Activated naive CD8-positive, alpha-beta T cell treated with anti-CD3 and anti-CD28 coated beads, Interleukin-2, amount 50 U/mL, for 24 hours (primary cell): ENCODE measurements around the gene NFATC2.
A peak's percentile ranks its signal among the peaks of the same experiment; 100 is the strongest.

Source experiments
- ATAC-seq: fragments of 150-1000 bp; cut with Tn5 transposase; one replicate; pipeline ENCODE4 v1.10.0; 2021
- DNase-seq: peaks from one replicate; pipeline ENCODE4 v3.0.0; 2021
- H3K27ac Mint-ChIP-seq: one replicate; pipeline ENCODE4 v1.8.0; 2021; ENCODE audit warnings: mild to moderate bottlenecking, mixed read lengths
- H3K27me3 Mint-ChIP-seq: one replicate; pipeline ENCODE4 v1.8.0; 2021; ENCODE audit warnings: mixed read lengths
- H3K36me3 Mint-ChIP-seq: one replicate; pipeline ENCODE4 v1.8.0; 2021; ENCODE audit warnings: low read depth, mixed read lengths
- H3K4me1 Mint-ChIP-seq: one replicate; pipeline ENCODE4 v1.8.0; 2021; ENCODE audit warnings: mixed read lengths
- H3K4me3 Mint-ChIP-seq: one replicate; pipeline ENCODE4 v1.8.0; 2021; ENCODE audit warnings: mild to moderate bottlenecking, moderate library complexity, mixed read lengths
- H3K9me3 Mint-ChIP-seq: one replicate; pipeline ENCODE4 v1.8.0; 2021; ENCODE audit warnings: mixed read lengths

The NFATC2 gene

DNA sequence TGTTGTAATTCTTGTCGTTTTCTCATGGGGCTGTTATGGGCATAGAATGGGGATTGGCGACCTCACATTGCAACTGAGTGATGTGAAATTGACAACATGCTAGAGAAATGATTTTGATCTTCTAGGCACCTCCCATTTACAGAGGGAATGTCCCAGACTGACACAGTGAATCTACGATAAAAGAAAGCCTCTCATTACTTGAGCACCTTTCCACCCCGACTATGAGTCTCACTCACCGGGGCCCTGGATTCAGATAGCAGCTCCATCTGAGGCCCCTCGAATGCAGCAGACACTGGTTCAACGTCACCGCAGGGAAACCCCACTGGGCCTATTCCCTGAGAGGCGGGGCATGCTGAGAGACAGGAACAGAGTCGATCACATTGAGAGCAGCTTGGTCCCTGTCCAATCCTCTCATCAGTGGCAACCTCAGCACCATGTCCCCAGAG, 49.1 kb downstream of the NFATC2 start:
- ATAC-seq (peak; percentile 41), DNase-seq (peak; percentile 41)
- peak overlapping the region; percentile 96 for H3K27ac Mint-ChIP-seq
- H3K4me3 Mint-ChIP-seq: peak overlapping the region; percentile 25
- no peaks in the 10 kb centered on the region for H3K27me3 Mint-ChIP-seq
- peaks cover 95% of the 10 kb centered on the region for H3K4me1 Mint-ChIP-seq
- H3K36me3 Mint-ChIP-seq: peaks cover 57% of the 10 kb centered on the region
- no peaks in the 10 kb centered on the region for H3K9me3 Mint-ChIP-seq

DNA sequence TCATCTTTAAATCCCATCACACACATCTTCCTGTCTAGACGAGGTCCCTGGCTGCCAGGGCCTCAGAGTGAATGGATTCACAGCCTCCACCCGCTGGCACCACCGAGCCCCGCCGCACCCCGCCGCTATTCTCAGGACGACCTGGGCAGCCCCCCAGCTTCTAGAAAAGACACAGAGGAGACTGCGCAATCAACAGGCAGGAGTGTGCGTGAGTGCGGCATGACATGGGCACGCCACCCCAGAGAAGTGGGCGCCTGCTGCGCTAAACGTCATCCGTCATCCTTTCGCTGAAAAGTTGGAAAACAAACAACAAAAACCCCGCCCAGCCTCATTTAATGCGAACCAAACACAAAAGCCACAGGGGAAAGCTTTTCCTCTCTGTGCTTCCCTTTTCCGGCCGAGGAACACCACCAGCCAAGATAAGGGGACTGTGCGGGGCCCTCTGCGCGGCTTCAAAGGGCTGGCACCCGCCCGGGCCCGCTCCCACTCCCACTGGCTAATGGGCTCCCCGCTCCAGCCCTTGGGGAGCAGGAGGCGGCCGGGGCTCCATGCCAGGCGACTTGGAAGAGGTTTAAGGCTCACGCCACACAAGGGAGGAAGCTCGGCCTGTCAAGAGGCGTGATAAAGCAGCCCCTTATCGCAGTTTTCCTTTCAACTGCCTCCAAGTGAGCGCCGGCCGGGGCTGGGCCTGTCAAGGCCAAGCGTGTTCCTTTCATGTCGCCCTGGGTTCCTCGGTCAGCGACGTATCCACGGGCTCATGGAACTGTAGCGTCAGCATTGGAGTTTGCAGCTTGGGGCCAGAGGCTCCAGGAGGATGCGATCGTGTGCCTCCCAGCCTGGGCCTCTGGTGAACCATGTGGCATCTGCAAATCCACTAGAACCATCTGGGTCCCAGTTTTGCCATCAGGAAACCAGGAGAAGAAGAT, 50.1 kb downstream of the NFATC2 start:
- Mint-ChIP-seq H3K4me3 (no peak overlapping the region), H3K4me1 (peaks cover 95% of the 10 kb centered on the region), H3K27ac (peak overlapping the region; percentile 59), H3K9me3 (no peaks in the 10 kb centered on the region), H3K36me3 (peaks cover 60% of the 10 kb centered on the region), H3K27me3 (no peaks in the 10 kb centered on the region)
- ATAC-seq: no peak
- DNase-seq: no peak

DNA sequence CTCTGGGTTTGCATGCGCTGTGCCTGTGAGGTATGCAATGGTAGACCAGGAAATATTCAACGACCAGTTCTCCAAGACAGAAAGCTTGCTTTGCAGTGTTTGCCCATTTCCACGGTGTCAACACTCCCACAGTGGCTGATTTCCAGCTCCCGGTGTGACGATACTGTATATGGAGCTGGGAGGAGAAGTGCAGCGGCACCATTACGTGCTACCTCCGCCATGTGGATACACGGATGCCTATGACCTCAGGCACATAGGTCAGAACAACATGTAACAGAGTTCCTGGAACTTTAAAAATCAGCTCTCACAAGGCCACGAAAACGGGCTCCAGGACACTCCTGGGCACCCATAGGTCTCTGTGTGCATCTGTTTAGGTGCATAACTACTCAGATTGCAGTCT, 51.1 kb downstream of the NFATC2 start:
- Mint-ChIP-seq H3K9me3 (no peaks in the 10 kb centered on the region), H3K36me3 (peaks cover 60% of the 10 kb centered on the region), H3K4me3 (no peak overlapping the region), H3K27me3 (no peaks in the 10 kb centered on the region), H3K4me1 (peaks cover 93% of the 10 kb centered on the region), H3K27ac (peak overlapping the region; percentile 59)
- ATAC-seq (no peak), DNase-seq (no peak)

DNA sequence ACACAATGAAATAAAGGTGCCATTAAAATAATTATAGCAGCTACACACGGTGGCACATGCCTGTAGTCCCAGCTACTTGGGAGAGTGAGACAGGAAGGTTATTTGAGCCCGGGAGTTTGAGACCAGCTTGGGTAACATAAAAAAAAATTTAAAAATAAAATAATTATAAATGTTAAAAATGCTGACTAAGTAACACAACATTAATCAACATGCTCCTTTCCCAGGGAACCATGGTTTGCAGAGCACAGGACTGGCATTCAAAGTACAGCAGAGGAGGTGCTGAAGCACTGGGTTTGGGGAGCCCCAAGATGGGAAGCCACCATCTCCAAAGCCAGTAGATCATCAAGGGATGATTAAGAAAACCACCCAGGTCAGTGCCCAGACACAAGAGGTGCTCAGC, 51.9 kb downstream of the NFATC2 start:
- Mint-ChIP-seq H3K4me3 (no peak overlapping the region), H3K27ac (no peak overlapping the region), H3K36me3 (peaks cover 61% of the 10 kb centered on the region), H3K27me3 (no peaks in the 10 kb centered on the region), H3K4me1 (peaks cover 89% of the 10 kb centered on the region), H3K9me3 (no peaks in the 10 kb centered on the region)
- DNase-seq (no peak), ATAC-seq (no peak)

DNA sequence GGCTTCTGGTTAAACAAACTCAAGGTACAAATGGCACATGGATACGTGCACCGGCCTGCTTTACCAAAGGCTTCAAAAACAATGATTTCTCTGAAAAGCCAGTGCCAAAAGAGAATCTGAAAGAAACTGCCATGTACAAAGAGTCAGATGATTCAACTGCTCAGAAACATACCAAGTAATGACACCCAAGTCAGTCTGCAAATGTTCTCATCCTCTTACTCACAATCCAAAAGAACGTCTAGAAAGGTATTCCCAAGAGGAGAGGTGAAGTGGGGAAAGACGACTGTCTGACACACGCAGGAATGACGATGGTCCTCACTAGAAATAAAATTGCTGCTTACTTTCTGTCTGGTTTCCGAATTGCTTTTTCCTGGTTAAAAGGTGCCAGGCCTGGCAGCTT, 52.9 kb downstream of the NFATC2 start:
- DNase-seq (no peak), ATAC-seq (no peak)
- Mint-ChIP-seq H3K36me3 (peaks cover 65% of the 10 kb centered on the region), H3K4me3 (no peak overlapping the region), H3K27me3 (no peaks in the 10 kb centered on the region), H3K27ac (peak overlapping the region; percentile 52), H3K9me3 (no peaks in the 10 kb centered on the region), H3K4me1 (peaks cover 88% of the 10 kb centered on the region)

DNA sequence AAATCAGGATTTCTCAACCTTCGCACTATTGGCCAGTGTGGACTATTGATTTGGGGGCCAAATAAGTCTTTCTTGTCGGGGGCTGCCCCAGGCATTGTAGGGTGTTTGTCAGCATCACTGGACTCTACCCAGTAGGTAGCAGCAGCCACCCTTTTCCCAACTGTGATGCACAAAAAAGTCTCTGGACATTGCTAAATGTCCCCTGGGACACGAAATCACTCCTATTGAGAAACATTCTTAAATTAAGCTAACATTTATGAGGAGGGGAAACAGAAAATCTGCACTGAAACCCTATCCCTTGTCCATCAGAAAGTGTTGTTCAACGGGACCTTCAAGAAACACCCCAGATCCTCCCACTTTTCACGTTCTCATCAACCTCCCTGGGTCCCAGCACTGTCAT, 54.2 kb downstream of the NFATC2 start:
- DNase-seq (no peak), ATAC-seq (no peak)
- H3K4me1 Mint-ChIP-seq: peaks cover 87% of the 10 kb centered on the region
- no peaks in the 10 kb centered on the region for H3K9me3 Mint-ChIP-seq
- H3K27me3 Mint-ChIP-seq: no peaks in the 10 kb centered on the region
- no peak overlapping the region for H3K4me3 Mint-ChIP-seq
- no peak overlapping the region for H3K27ac Mint-ChIP-seq
- peaks cover 68% of the 10 kb centered on the region for H3K36me3 Mint-ChIP-seq

DNA sequence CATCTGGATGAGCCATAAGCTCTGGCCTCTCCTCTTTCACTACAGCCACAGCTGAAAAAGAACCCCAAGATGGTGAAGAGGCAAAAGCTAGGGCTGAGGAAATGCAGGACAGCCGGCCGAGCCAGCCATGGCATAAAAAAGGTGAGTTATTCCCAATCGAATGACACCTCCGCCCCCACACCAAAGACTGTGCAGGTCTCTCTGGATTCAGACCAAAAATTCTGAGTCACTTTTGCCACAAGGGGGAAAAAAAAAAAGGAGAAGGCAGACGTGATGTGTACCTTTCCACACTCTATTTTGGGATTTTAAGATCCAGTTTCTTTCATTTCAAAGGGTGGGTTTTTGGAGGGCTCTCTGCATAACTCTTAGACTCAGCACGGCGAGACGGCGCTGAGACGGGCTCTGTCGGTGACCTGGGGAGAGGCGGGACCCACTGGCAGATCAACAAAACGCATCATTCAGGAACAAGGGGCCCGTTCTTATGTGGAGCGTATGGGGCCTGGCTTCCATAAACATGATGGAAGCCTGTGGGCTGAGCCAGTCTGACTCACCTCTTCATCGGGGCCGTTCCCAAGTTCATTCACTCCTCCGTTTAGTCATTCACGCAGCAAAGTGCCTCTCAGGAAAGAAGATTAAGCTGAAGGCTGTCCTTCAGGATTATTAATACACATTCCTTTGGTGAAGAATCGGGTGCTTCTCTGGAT, 54.8 kb downstream of the NFATC2 start:
- Mint-ChIP-seq H3K27me3 (no peaks in the 10 kb centered on the region), H3K9me3 (no peaks in the 10 kb centered on the region), H3K36me3 (peaks cover 67% of the 10 kb centered on the region), H3K27ac (no peak overlapping the region), H3K4me3 (no peak overlapping the region), H3K4me1 (peaks cover 86% of the 10 kb centered on the region)
- DNase-seq: no peak
- ATAC-seq: no peak

DNA sequence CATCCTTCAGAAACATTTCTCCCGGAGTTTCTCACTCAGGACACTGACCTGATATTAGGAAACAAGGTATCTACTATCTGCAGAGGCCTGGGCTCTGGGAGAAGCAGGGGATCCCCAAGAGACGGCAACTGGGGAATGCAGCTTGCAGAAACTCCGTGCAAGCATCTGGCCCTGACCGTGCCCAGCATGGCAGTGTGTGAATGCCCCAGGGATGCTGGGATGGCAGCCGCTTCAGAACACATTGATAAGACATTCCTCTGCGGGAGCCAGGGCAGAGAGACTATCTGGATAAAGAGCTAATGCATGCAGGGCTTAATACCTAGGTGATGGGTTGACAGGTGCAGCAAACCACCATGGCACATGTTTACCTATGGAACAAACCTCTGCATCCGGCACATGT, 55.4 kb downstream of the NFATC2 start:
- H3K27me3 Mint-ChIP-seq: no peaks in the 10 kb centered on the region
- ATAC-seq (no peak), DNase-seq (no peak)
- peaks cover 71% of the 10 kb centered on the region for H3K36me3 Mint-ChIP-seq
- peaks cover 87% of the 10 kb centered on the region for H3K4me1 Mint-ChIP-seq
- no peak overlapping the region for H3K27ac Mint-ChIP-seq
- no peaks in the 10 kb centered on the region for H3K9me3 Mint-ChIP-seq
- H3K4me3 Mint-ChIP-seq: no peak overlapping the region

DNA sequence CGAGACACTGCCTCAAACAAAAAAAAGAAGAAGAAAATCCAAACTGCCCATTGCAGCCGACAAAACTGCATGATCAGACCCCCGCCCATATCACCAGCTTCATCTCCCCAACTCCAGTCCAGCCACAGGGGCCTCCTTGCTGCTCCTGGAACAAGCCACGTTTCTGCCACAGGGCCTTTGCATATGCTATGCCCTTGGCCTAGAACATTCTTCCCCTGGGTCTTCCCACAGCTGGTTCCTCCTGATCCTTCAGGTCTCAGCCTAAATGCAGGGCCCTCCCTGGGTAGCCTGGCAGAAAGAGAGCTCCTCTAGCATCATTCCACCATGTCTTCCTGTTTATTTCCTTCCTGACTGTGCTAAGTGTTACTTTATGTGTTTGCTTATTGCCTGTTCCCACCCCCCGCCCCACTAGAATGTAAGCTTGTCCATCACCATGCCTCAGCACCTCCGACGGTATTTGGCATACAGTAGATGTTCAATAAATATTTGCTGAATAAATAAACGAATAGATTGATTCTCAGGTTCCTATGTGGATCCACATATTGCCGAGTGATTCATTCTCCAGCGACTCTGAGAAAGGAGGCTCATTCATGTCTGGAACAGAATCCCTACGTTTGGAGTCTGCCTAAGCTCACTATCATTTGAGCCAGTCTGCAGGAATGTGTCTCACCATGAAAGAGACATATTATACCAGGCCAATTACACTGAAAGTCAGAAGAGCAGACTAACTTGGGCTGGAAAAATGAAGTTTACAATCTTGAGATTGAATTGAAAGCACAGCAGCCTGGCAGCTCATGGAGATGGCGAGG, 56.1 kb downstream of the NFATC2 start:
- Mint-ChIP-seq H3K27me3 (no peaks in the 10 kb centered on the region), H3K36me3 (peaks cover 67% of the 10 kb centered on the region), H3K27ac (peak overlapping the region; percentile 69), H3K4me3 (no peak overlapping the region), H3K9me3 (no peaks in the 10 kb centered on the region), H3K4me1 (peaks cover 87% of the 10 kb centered on the region)
- ATAC-seq (no peak), DNase-seq (no peak)

DNA sequence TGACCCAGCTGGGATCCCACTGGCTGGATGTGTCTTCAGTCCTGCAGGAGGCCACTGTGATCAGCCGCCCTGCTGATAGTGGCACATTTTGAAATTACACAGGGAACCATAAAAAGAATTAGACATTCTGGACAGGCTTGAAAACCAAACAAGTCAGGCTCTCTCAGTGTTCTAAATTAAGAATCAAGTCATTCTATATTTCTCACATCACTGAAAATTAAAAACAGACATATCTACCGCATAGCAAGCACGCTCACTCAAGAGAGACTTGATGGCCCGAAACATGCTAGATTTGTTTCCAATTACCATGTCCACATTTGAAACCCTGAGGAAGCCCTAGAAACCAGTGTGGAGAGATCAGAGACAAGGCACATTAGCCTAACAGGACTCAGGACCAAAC, 57.7 kb downstream of the NFATC2 start:
- no peak for ATAC-seq
- Mint-ChIP-seq H3K27ac (peak overlapping the region; percentile 75), H3K36me3 (peaks cover 55% of the 10 kb centered on the region), H3K9me3 (no peaks in the 10 kb centered on the region), H3K27me3 (no peaks in the 10 kb centered on the region), H3K4me1 (peaks cover 88% of the 10 kb centered on the region), H3K4me3 (no peak overlapping the region)
- DNase-seq: no peak

DNA sequence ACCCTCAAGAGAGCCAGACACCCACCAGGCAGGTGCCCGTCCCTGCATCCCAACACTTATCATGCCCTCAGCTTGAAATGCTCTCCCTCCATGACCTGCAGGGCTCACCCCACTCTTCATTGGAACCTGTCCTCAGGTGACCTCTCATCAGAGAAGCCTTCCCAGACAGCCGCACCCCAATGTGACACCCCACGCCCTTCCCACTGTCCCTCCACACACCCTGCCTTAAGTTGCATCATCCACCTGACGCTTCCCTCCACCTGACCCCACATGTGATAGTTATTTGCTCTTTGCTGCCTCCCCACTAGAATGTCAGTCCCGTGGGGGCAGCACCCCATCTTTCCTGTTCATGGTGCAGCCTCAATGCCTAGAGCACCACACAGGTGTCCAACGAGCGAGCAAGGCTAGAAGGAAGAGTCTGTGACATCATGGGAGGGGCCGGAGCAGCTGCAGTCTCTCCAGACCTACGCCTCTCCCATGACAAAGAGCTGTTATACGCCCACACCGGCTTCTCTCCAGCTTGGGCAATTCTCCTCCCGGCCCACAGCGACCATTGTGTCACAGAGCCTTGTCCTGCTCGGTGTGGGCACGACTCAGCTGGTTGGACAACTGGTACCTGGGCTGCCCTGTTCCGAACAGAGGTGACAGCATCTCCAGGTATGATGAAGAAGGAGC, 58.2 kb downstream of the NFATC2 start:
- peaks cover 88% of the 10 kb centered on the region for H3K4me1 Mint-ChIP-seq
- no peak overlapping the region for H3K4me3 Mint-ChIP-seq
- no peaks in the 10 kb centered on the region for H3K27me3 Mint-ChIP-seq

DNA sequence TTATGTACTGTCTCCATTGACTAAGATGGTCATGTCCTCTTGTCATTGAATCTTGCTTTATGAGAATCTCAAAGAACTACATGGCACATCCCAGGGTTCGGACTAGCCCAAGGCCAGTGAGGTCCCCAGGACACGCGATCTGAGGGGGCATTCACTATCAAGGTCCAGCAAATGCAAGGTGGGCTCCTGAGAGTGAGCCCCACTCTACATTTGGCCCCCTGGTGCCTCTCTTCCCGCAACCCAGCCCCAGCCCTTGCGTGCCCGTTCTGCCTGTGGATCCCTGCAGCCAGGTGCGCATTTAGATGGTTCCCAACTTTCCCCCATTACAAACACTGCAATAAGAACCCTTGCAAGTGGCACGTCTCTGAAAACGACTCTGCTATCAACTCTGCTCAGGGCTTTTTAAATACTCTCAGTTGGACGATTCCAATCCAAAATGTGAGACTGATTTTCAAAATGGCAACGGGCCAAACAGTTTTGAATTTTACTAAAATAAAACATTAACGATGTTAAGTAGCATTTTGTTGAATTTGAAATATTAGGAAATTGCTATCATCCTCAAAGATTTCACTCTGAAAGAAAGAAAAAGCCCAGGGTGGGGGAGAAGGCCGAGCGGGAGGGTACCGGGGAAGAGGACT, 59.6 kb downstream of the NFATC2 start:
- no peaks in the 10 kb centered on the region for H3K27me3 Mint-ChIP-seq
- no peak for ATAC-seq
- H3K9me3 Mint-ChIP-seq: no peaks in the 10 kb centered on the region
- peaks cover 91% of the 10 kb centered on the region for H3K4me1 Mint-ChIP-seq
- no peak for DNase-seq
- H3K4me3 Mint-ChIP-seq: peak overlapping the region; percentile 3
- peaks cover 59% of the 10 kb centered on the region for H3K36me3 Mint-ChIP-seq
- peak overlapping the region; percentile 7 for H3K27ac Mint-ChIP-seq

More for the DNA sequence above, 58.2 kb downstream of the NFATC2 start:
- H3K36me3 Mint-ChIP-seq: peaks cover 54% of the 10 kb centered on the region
- H3K27ac Mint-ChIP-seq: peak overlapping the region; percentile 75
- H3K9me3 Mint-ChIP-seq: no peaks in the 10 kb centered on the region
- DNase-seq: no peak
- no peak for ATAC-seq

DNA sequence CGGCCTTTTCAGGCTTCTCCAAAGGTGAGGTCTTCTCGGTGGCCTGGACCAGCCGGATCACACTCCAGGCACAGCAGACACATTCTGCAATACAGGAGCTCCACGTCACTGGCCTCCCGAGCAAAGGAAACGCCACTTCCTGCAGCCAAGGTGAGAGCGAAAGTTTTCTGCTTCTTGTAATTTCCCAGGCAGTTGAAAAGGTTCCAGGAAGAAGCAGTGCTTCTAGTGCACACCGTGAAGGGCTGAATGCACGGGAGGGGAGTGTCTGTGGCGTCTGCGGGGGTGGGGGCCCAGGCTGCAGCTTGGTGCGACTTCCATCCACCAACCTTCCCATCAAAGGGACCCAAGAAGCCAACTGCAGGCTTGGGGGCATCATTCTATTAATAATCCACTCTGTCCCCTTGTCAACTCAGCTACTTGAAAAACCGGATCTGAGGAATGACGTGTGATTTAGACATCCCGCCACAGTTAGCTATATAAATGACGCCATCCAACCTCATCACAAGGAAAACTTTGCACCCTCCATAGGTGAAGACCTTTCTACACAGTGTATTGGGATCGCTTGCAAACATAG, 61.1 kb downstream of the NFATC2 start:
- Mint-ChIP-seq H3K4me1 (peaks cover 88% of the 10 kb centered on the region), H3K9me3 (no peaks in the 10 kb centered on the region), H3K4me3 (peak overlapping the region; percentile 69), H3K27me3 (no peaks in the 10 kb centered on the region), H3K36me3 (peaks cover 62% of the 10 kb centered on the region), H3K27ac (peak overlapping the region; percentile 96)
- ATAC-seq (peak; percentile 35), DNase-seq (peak; percentile 62)
